NK-92 (cell line): ENCODE data around the gene ACSL3.
"Not testable (repeated sequence)": the region's sequence is repeated elsewhere in the genome, so short reads cannot be mapped to it uniquely, and the experiment has no call there.

Source experiments
- DNase-seq: peaks from one replicate; lab custom pipeline; 2025; ENCODE audit not compliant: unreplicated experiment; lab: John Stamatoyannopoulos, UW

ACSL3 gene

GRCh38 chr2:222968550-222969155 lies 107.8 kb downstream of the ACSL3 start:
- DNase-seq, result no peak

- no peak for DNase-seq
Measured at GRCh38 chr2:222969491-222969890, 108.7 kb downstream of the ACSL3 start.

- no peak for DNase-seq
Measured at GRCh38 chr2:222972420-222972819, 111.6 kb downstream of the ACSL3 start.

GRCh38 chr2:222973237-222973636 lies 112.4 kb downstream of the ACSL3 start:
- no peak for DNase-seq

- no peak for DNase-seq
Measured at GRCh38 chr2:222973733-222974132, 112.9 kb downstream of the ACSL3 start.

GRCh38 chr2:222976521-222977061 lies 115.8 kb downstream of the ACSL3 start:
- DNase-seq, result no peak

- no peak for DNase-seq
Measured at GRCh38 chr2:222977121-222977520, 116.3 kb downstream of the ACSL3 start.

GRCh38 chr2:222978850-222979249 lies 118.0 kb downstream of the ACSL3 start:
- no peak for DNase-seq

- DNase-seq, result no peak
Measured at GRCh38 chr2:222979484-222979883, 118.6 kb downstream of the ACSL3 start.

- no peak for DNase-seq
Measured at GRCh38 chr2:222982010-222982908, 121.4 kb downstream of the ACSL3 start.

GRCh38 chr2:222982909-222983265 lies 122.1 kb downstream of the ACSL3 start:
- DNase-seq, result no peak

- DNase-seq, result no peak
Measured at GRCh38 chr2:222984908-222985307, 124.1 kb downstream of the ACSL3 start.

GRCh38 chr2:222989431-222989830 lies 128.6 kb downstream of the ACSL3 start:
- no peak for DNase-seq

- not testable (repeated sequence) for DNase-seq
Measured at GRCh38 chr2:222990206-222990605, 129.4 kb downstream of the ACSL3 start.

- DNase-seq, result no peak
Measured at GRCh38 chr2:222992137-222992536, 131.3 kb downstream of the ACSL3 start.
